ENCODE results near the gene NAALADL1.

- TF ChIP-seq FOXM1 (IDR thresholded peaks at IDR 0.05; ENCODE audit: borderline replicate concordance) (no peak), ARNT (IDR thresholded peaks at IDR 0.05) (no peak), FOXK2 (IDR thresholded peaks at IDR 0.05) (no peak)
Measured at GRCh38 chr11:65026810-65027209, 31.5 kb downstream of the NAALADL1 start.
